Neural progenitor cell (in vitro differentiated cells): ENCODE data around the gene SERPINB11. TPM values are rescaled to one million over a fixed set of nuclear protein-coding genes. Genes with fewer than 3 reads are reported as not detected.
A peak's percentile ranks its signal among the peaks of the same experiment; 100 is the strongest.

Source experiments
- DNase-seq: peaks from one replicate; pipeline ENCODE4 v3.0.0-alpha.2; 2016; ENCODE audit warnings: low spot score
- H2AFZ ChIP-seq: fragments of 200-600 bp; sonication (generic); replicated peaks from 2 replicates; pipeline ENCODE4 v1.6.1; 2016; ENCODE audit warnings: antibody characterized with exemption
- H3F3A ChIP-seq: fragments of 200-600 bp; sonication (generic); 2 replicates; pipeline ENCODE4 v1.6.1; 2016; ENCODE audit warnings: antibody characterized with exemption, low read depth
- H3K27ac ChIP-seq: fragments of 200-600 bp; sonication (generic); 2 replicates; pipeline ENCODE4 v1.5.1; 2016; ENCODE audit warnings: mild to moderate bottlenecking
- H3K27me3 ChIP-seq: fragments of 200-600 bp; sonication (generic); 2 replicates; pipeline ENCODE4 v1.6.1; 2016; ENCODE audit warnings: mild to moderate bottlenecking, moderate library complexity
- H3K36me3 ChIP-seq: fragments of 200-600 bp; sonication (generic); 2 replicates; pipeline ENCODE4 v1.5.1; 2016
- H3K4me1 ChIP-seq: fragments of 200-600 bp; sonication (generic); 2 replicates; pipeline ENCODE4 v1.6.1; 2016; ENCODE audit warnings: mixed run types
- H3K4me2 ChIP-seq: fragments of 200-600 bp; sonication (generic); 2 replicates; pipeline ENCODE4 v1.6.1; 2016
- H3K4me3 ChIP-seq: fragments of 200-600 bp; sonication (generic); 2 replicates; pipeline ENCODE4 v1.5.1; 2016
- H3K79me2 ChIP-seq: fragments of 200-600 bp; sonication (generic); 2 replicates; pipeline ENCODE4 v1.6.1; 2016; ENCODE audit warnings: low read depth
- H3K9ac ChIP-seq: fragments of 200-600 bp; sonication (generic); 2 replicates; pipeline ENCODE4 v1.6.1; 2016
- H3K9me3 ChIP-seq: fragments of 200-600 bp; sonication (generic); 2 replicates; pipeline ENCODE4 v1.5.1; 2016; ENCODE audit warnings: low read depth
- H4K20me1 ChIP-seq: fragments of 200-600 bp; sonication (generic); 2 replicates; pipeline ENCODE4 v1.6.1; 2016; ENCODE audit warnings: low read depth
- H3K27ac Mint-ChIP-seq: 3 replicates; pipeline ENCODE4 v1.8.0; 2021; ENCODE audit warnings: mixed read lengths
- H3K27me3 Mint-ChIP-seq: 2 replicates; pipeline ENCODE4 v1.8.0; 2022; ENCODE audit warnings: low read depth, mild to moderate bottlenecking, inconsistent platforms, moderate library complexity, mixed read lengths; ENCODE audit not compliant: insufficient read depth
- H3K36me3 Mint-ChIP-seq: 3 replicates; pipeline ENCODE4 v1.8.0; 2021; ENCODE audit warnings: mixed read lengths
- H3K4me1 Mint-ChIP-seq: 3 replicates; pipeline ENCODE4 v1.8.0; 2021; ENCODE audit warnings: mixed read lengths
- H3K4me3 Mint-ChIP-seq: 3 replicates; pipeline ENCODE4 v1.8.0; 2021; ENCODE audit warnings: mild to moderate bottlenecking, moderate library complexity, mixed read lengths
- H3K9me3 Mint-ChIP-seq: 3 replicates; pipeline ENCODE4 v1.8.0; 2020; ENCODE audit warnings: mixed read lengths
- CTCF ChIP-seq: fragments of 200-600 bp; sonication (generic); IDR thresholded peaks from 2 replicates; pipeline ENCODE4 v1.5.1; 2017; ENCODE audit warnings: antibody characterized with exemption, mild to moderate bottlenecking
- EZH2 ChIP-seq: fragments of 200-600 bp; sonication (generic); IDR thresholded peaks from 2 replicates; pipeline ENCODE4 v1.6.1; 2017; ENCODE audit warnings: antibody characterized with exemption, mild to moderate bottlenecking, moderate library complexity
- EZH2phosphoT487 ChIP-seq: fragments of 200-600 bp; sonication (generic); IDR thresholded peaks from 2 replicates; pipeline ENCODE4 v1.6.1; 2017; ENCODE audit warnings: antibody characterized with exemption
- total RNA-seq: library from RNA; depleted of rRNA; stranded (reverse); fragments of >200 nt; gene quantifications from 2 replicates; pipeline ENCODE4 v1.2.3, GENCODE V29; 2015; ENCODE audit warnings: low replicate concordance

The SERPINB11 gene
- total RNA-seq, 1 donor from 2014 or later = not detected

GRCh38 chr18:63725682-63726480, 23.1 kb downstream of the SERPINB11 start:
- no peaks in the 10 kb centered on the region for H3K36me3 ChIP-seq
- no peak overlapping the region for H3K9ac ChIP-seq
- peak; percentile 49 for DNase-seq
- H3K4me3 Mint-ChIP-seq = no peak overlapping the region
- no peaks in the 10 kb centered on the region for H3K9me3 ChIP-seq
- peaks cover 7% of the 10 kb centered on the region for H3K4me1 Mint-ChIP-seq
- TF ChIP-seq EZH2phosphoT487 = no peak
- TF ChIP-seq CTCF = no peak
- TF ChIP-seq EZH2 = no peak
- H3F3A ChIP-seq = peaks cover 13% of the 10 kb centered on the region
- no peaks in the 10 kb centered on the region for H3K27me3 ChIP-seq
- H3K27ac Mint-ChIP-seq = no peak overlapping the region
- no peaks in the 10 kb centered on the region for H3K9me3 Mint-ChIP-seq
- H3K4me3 ChIP-seq = no peak overlapping the region
- peak overlapping the region; percentile 57 for H3K4me2 ChIP-seq
- peaks cover 11% of the 10 kb centered on the region for H3K4me1 ChIP-seq
- peaks cover 2% of the 10 kb centered on the region for H3K27me3 Mint-ChIP-seq
- H4K20me1 ChIP-seq = no peaks in the 10 kb centered on the region
- no peaks in the 10 kb centered on the region for H3K36me3 Mint-ChIP-seq
- H2AFZ ChIP-seq = no peak overlapping the region
- no peaks in the 10 kb centered on the region for H3K79me2 ChIP-seq
- peak overlapping the region; percentile 18 for H3K27ac ChIP-seq

GRCh38 chr18:63730773-63731172, 28.0 kb downstream of the SERPINB11 start:
- Histone ChIP-seq H4K20me1 (no peaks in the 10 kb centered on the region), H3K4me2 (no peak overlapping the region), H3F3A (peaks cover 7% of the 10 kb centered on the region), H3K4me3 (no peak overlapping the region), H3K27me3 (no peaks in the 10 kb centered on the region), H3K27ac (no peak overlapping the region), H3K9ac (no peak overlapping the region), H2AFZ (no peak overlapping the region), H3K79me2 (no peaks in the 10 kb centered on the region), H3K36me3 (no peaks in the 10 kb centered on the region), H3K9me3 (no peaks in the 10 kb centered on the region), H3K4me1 (peaks cover 6% of the 10 kb centered on the region)
- peaks cover 4% of the 10 kb centered on the region for H3K4me1 Mint-ChIP-seq
- TF ChIP-seq EZH2phosphoT487 (no peak), EZH2 (no peak)
- H3K27ac Mint-ChIP-seq = no peak overlapping the region
- peaks cover 2% of the 10 kb centered on the region for H3K27me3 Mint-ChIP-seq
- H3K36me3 Mint-ChIP-seq = no peaks in the 10 kb centered on the region
- DNase-seq = peak; percentile 6
- no peaks in the 10 kb centered on the region for H3K9me3 Mint-ChIP-seq
- H3K4me3 Mint-ChIP-seq = no peak overlapping the region

GRCh38 chr18:63731215-63731614, 28.5 kb downstream of the SERPINB11 start:
- H2AFZ ChIP-seq = no peak overlapping the region

More at GRCh38 chr18:63731215-63731614, 28.5 kb downstream of the SERPINB11 start:
- H3K4me2 ChIP-seq = no peak overlapping the region
- no peak overlapping the region for H3K27ac ChIP-seq
- no peak for DNase-seq
- Mint-ChIP-seq H3K9me3 (no peaks in the 10 kb centered on the region), H3K27ac (no peak overlapping the region), H3K4me3 (no peak overlapping the region), H3K27me3 (peaks cover under 1% of the 10 kb centered on the region), H3K36me3 (no peaks in the 10 kb centered on the region), H3K4me1 (no peaks in the 10 kb centered on the region)
- H3F3A ChIP-seq = peaks cover 3% of the 10 kb centered on the region
- H3K79me2 ChIP-seq = no peaks in the 10 kb centered on the region
- H3K27me3 ChIP-seq = no peaks in the 10 kb centered on the region
- TF ChIP-seq CTCF = no peak
- TF ChIP-seq EZH2 = no peak
- no peak for TF ChIP-seq EZH2phosphoT487
- H3K36me3 ChIP-seq = no peaks in the 10 kb centered on the region
- peaks cover 1% of the 10 kb centered on the region for H3K4me1 ChIP-seq
- H3K9ac ChIP-seq = no peak overlapping the region
- H4K20me1 ChIP-seq = no peaks in the 10 kb centered on the region
- no peak overlapping the region for H3K4me3 ChIP-seq
- no peaks in the 10 kb centered on the region for H3K9me3 ChIP-seq
